Esophagus muscularis mucosa (tissue), 4 donors: ENCODE data around the gene SH3RF2. TPM values are rescaled to one million over a fixed set of nuclear protein-coding genes. Genes with fewer than 3 reads are reported as not detected.

Experiments used
- DNase-seq: peaks from one replicate; pipeline ENCODE4 v3.0.0-alpha.2; 2017; ENCODE audit errors: extremely low spot score
- H3K27ac ChIP-seq, 4 donors: fragments of 200-600 bp; sonication (generic); replicated peaks in 1 of 4; 1 replicate in 3 of 4; 2 replicates in 1 of 4; pipeline ENCODE4 v1.5.1; 2016 to 2019; ENCODE audit warnings: mild to moderate bottlenecking in 1 of 4
- H3K27me3 ChIP-seq, 4 donors: fragments of 200-600 bp; sonication (generic); one replicate each; pipeline versions ENCODE4 v1.5.1 to v1.6.0; 2016 to 2019
- H3K36me3 ChIP-seq, 4 donors: fragments of 200-600 bp; sonication (generic); one replicate each; pipeline ENCODE4 v1.5.1; 2016 to 2019
- H3K4me1 ChIP-seq, 4 donors: fragments of 200-600 bp; sonication (generic); one replicate each; pipeline ENCODE4 v1.5.1; 2016 to 2019
- H3K4me3 ChIP-seq, 4 donors: fragments of 200-600 bp; sonication (generic); 1 replicate in 2 of 4; 2 replicates in 2 of 4; pipeline ENCODE4 v1.5.1; 2016 to 2019; ENCODE audit warnings: mild to moderate bottlenecking in 4 of 4, moderate library complexity in 1 of 4
- H3K9me3 ChIP-seq, 4 donors: fragments of 200-600 bp; sonication (generic); 1 replicate in 3 of 4; 2 replicates in 1 of 4; pipeline ENCODE4 v1.5.1; 2016 to 2019
- CTCF ChIP-seq, 3 experiments: fragments of 200-600 bp in 2 of 3; fragments of 450-650 bp in 1 of 3; sonication (generic) in 2 of 3; IDR thresholded peaks; one replicate each; pipeline ENCODE4 v1.5.1; 2017 to 2019; ENCODE audit warnings: antibody characterized with exemption in 3 of 3, mild to moderate bottlenecking in 2 of 3, moderate library complexity in 1 of 3
- EP300 ChIP-seq: sonication (generic); formaldehyde crosslinking; IDR thresholded peaks from one replicate; pipeline ENCODE4 v1.6.1; 2017; ENCODE audit warnings: antibody characterized with exemption
- POLR2A ChIP-seq: fragments of 450-650 bp; IDR thresholded peaks from one replicate; pipeline ENCODE4 v1.6.1; 2017; ENCODE audit warnings: antibody characterized with exemption, moderate library complexity, mild to moderate bottlenecking, low read depth
- POLR2AphosphoS5 ChIP-seq, 2 donors: sonication (generic); formaldehyde crosslinking; IDR thresholded peaks; one replicate each; pipeline ENCODE4 v1.6.1; 2017; ENCODE audit warnings: antibody characterized with exemption in 2 of 2
- WGBS: methylation state at CpG from one replicate; pipeline ENCODE4 v1.1.5; 2018; 5-methylcytosine and 5-hydroxymethylcytosine counted together
- intact Hi-C: fragments of 100-400 bp; cut with DNase I; formaldehyde crosslinking; loops from one replicate; pipeline ENCODE4 v1.15.1; 2023
- total RNA-seq, 4 donors: library from RNA; depleted of rRNA; stranded (reverse); fragments of >200 nt; gene quantifications; one replicate each; pipeline versions ENCODE4 v1.1.0 to v1.2.1, GENCODE V29; 2016

The SH3RF2 gene
- total RNA-seq, 4 donors from 2014 or later = 0.66 to 2.1 (median 1.5) TPM

GRCh38 chr5:146049704-146050026 lies 113.3 kb downstream of the SH3RF2 start:
- Histone ChIP-seq H3K27ac (no peak overlapping the region), H3K36me3 (no peaks in the 10 kb centered on the region), H3K4me1 (no peaks in the 10 kb centered on the region), H3K4me3 (no peak overlapping the region), H3K9me3 (no peaks in the 10 kb centered on the region), H3K27me3 (no peaks in the 10 kb centered on the region)
- no peak for DNase-seq
- intact Hi-C loops = loop anchor here (10.0 kb wide), 3 partner anchors 225 to 1845 kb away; no protein-coding TSS in a partner anchor
- no peak for TF ChIP-seq POLR2A
- no peak for TF ChIP-seq CTCF (IDR thresholded peaks at IDR 0.05)
- TF ChIP-seq POLR2AphosphoS5 (IDR thresholded peaks at IDR 0.05) = no peak
- no peak for TF ChIP-seq EP300
- 77% methylated on average over 3 of the region's 3 CpGs for WGBS

DNA sequence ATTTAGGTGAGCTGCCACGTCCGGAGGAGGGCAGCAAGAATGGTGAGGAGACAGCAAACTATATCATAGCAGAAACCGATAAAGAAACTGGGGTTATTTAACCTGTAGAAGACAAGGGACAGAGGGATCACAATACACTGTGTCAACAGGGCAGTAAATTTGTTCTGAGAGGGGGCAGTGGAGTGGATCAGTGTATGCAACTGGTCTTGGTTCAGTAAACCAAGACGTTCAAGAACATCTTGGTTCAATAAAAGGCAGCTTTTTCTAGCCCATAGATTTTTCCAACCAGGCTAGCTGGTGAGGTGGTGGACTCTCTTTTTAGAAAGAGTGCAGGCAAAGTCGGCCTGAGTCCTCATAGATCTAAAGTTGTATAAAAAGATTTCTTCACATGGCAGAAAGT lies 113.7 kb downstream of the SH3RF2 start:
- WGBS = 81% methylated on average over 5 of the region's 5 CpGs
- no peak for DNase-seq
- H3K4me1 ChIP-seq = no peaks in the 10 kb centered on the region
- H3K27me3 ChIP-seq = no peaks in the 10 kb centered on the region
- TF ChIP-seq POLR2AphosphoS5 (IDR thresholded peaks at IDR 0.05) (no peak), CTCF (IDR thresholded peaks at IDR 0.05) (no peak)
- no peaks in the 10 kb centered on the region for H3K36me3 ChIP-seq
- intact Hi-C loops = loop anchor here (10.0 kb wide), 2 partner anchors 355 to 1845 kb away; no protein-coding TSS in a partner anchor
- H3K4me3 ChIP-seq = no peak overlapping the region
- H3K27ac ChIP-seq = no peak overlapping the region
- H3K9me3 ChIP-seq = no peaks in the 10 kb centered on the region

DNA sequence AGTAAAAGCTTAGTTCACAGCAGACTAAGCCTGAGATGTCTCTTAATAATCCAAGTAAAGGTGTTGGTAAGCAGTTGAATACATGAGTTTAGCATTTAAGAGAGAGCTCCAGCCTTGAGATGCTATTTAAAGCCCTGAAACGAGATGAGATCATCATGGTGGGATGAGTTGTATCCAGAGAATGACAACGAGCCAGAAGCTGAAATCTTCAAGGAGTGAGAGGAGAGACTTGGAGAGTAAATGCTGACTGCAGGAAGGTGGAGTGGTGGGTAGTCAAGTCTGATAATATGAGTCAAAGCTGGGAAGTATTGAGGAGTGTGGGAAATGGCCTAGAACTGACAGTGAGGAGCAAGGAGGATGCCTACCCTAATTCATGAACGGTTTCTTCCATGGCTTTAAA lies 115.3 kb downstream of the SH3RF2 start:
- intact Hi-C loops = loop anchor here (10.0 kb wide), 2 partner anchors 357 to 1847 kb away; no protein-coding TSS in a partner anchor
- 56% methylated on average over 3 of the region's 3 CpGs for WGBS
- DNase-seq = no peak
- Histone ChIP-seq H3K36me3 (no peaks in the 10 kb centered on the region), H3K4me3 (no peak overlapping the region), H3K4me1 (no peaks in the 10 kb centered on the region), H3K9me3 (no peaks in the 10 kb centered on the region), H3K27ac (no peak overlapping the region), H3K27me3 (no peaks in the 10 kb centered on the region)
- no peak for TF ChIP-seq CTCF (IDR thresholded peaks at IDR 0.05)
- TF ChIP-seq POLR2A = no peak

- DNase-seq = no peak
- Histone ChIP-seq H3K36me3 (no peaks in the 10 kb centered on the region), H3K27me3 (no peaks in the 10 kb centered on the region), H3K4me3 (no peak overlapping the region), H3K4me1 (no peaks in the 10 kb centered on the region), H3K9me3 (no peaks in the 10 kb centered on the region), H3K27ac (no peak overlapping the region)
- no peak for TF ChIP-seq POLR2AphosphoS5 (IDR thresholded peaks at IDR 0.05)
- TF ChIP-seq EP300 = no peak
- TF ChIP-seq CTCF (IDR thresholded peaks at IDR 0.05) = no peak
- TF ChIP-seq POLR2A = no peak
- intact Hi-C loops = loop anchor here (10.0 kb wide), 2 partner anchors 358 to 1848 kb away; no protein-coding TSS in a partner anchor
These were observed 116.4 kb downstream of the SH3RF2 start for GRCh38 chr5:146052780-146053179.

GRCh38 chr5:146055432-146055831 lies 119.1 kb downstream of the SH3RF2 start:
- Histone ChIP-seq H3K27me3 (no peaks in the 10 kb centered on the region), H3K4me1 (peaks cover 0 to 2% (median 0%) of the 10 kb centered on the region in 4 donors), H3K9me3 (no peaks in the 10 kb centered on the region), H3K4me3 (no peak overlapping the region), H3K36me3 (no peaks in the 10 kb centered on the region), H3K27ac (no peak overlapping the region)
- no peak for TF ChIP-seq POLR2AphosphoS5 (IDR thresholded peaks at IDR 0.05)
- TF ChIP-seq EP300 = no peak
- TF ChIP-seq POLR2A = no peak
- TF ChIP-seq CTCF (IDR thresholded peaks at IDR 0.05) = no peak
- DNase-seq = no peak
- intact Hi-C loops = loop anchor here (10.0 kb wide), 2 partner anchors 361 to 1851 kb away; no protein-coding TSS in a partner anchor
- 70% methylated on average over 2 of the region's 2 CpGs for WGBS
